ENCODE data around the gene RIMBP2.

The RIMBP2 gene

DNA sequence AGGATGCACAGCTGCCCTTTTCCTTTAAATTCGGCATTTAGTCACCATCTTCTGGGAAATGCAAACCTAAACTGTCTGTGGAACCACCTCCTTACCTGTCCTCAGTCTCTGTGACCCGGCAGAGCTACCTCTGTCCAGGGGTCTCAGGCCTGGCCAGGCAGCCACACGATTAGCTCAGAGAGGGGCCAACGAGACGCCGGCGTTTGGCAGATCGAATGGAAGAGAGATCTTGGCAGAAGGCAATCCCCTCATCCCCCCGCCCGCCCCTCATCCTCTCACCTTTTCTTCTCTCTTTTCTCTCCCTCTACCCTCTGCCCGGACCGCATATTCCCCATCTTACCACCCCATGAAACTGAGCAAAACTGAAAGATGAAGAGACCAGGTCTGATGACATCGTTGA lies 277.4 kb downstream of the RIMBP2 start:
- no peak for DNase-seq (ENCODE audit: low read depth)

DNA sequence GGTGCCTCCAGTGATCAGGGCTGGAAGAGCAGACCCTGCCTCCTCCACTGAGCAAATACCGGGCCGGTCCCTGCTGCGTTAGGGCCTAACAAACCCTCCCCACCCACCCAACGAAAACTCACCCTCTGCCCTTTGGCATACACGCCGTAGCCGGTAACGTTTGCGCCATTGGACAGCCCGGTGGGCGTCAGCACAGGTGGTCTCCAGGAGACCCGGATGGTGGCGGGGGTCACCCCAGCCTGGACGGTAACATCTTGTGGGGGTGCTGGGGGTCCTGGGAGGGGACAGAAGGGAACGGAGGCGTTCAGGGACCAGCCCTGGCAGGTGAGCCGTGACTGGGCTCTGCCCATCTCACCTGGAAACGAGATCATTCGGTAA lies 277.9 kb downstream of the RIMBP2 start:
- DNase-seq (ENCODE audit: low read depth): no peak

DNA sequence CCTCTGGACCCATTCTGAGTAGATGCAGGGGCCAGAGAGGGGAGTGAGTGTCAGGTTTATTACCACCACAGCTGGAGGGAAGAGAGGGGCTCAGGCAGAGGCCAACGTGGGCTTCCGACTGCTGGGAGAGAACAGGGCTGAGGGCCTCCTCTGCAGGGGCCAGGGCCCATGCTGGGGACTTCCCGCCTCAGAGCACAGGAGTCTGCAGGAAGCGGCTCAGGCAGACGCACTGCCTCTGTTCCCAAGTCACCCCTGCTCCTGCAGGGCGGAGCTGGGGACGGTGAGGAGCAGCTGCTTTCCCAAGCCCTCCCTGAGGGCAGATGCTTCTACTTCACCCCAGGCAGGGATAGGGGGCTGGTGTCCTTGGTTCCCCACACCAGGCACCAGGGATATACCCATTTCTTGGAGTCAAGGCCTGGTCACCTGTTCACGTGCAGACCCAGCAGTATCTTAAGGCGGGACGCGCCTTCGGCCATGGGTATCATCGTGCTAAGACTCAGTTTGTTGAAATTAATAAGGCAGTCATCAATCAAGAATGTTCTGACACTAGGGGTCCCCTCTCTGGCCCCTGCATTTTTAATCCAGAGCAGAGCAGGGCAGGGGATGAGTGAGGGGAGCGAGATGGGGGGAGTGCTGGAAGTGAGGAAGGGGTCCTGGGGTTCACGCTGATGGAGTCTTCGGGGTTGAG lies 278.4 kb downstream of the RIMBP2 start:
- no peak for DNase-seq (ENCODE audit: low read depth)

DNA sequence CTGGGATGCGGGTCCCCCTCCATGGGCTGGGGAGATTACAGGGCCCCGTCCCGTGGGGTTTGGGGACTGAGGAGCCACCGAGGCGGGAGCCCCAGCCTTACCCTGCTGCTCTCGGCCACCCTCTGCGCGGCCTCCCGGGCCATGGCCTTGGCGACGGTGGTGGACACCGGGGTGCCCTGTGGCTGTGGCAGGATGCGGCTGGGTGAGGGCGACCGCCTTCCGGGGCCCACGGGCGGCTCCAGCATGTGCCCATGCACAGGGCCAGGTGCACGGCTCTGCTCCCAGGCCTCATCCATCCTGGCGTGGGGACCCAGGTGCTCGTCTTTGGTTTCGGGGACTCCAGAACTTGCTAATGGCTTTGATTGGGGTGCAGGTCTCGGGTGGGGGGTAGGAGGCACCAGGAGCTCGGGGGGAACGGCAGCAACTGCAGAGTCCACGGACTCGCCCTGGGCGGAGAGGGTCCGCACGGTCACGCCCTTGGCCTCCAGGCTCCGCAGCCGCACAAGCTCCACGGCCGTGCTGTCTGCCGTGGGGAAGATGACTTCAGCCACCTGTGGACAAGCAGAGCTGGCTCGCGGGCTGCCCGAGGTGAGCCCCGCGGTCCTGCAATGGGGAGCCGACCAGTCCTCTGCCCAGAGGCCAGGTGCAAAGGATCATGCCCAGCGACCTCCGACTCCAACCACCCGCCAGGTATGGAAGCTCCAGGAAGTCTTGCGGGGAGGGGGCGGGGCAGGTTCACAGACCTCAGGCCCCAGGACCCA lies 279.2 kb downstream of the RIMBP2 start:
- no peak for DNase-seq (ENCODE audit: low read depth)

DNA sequence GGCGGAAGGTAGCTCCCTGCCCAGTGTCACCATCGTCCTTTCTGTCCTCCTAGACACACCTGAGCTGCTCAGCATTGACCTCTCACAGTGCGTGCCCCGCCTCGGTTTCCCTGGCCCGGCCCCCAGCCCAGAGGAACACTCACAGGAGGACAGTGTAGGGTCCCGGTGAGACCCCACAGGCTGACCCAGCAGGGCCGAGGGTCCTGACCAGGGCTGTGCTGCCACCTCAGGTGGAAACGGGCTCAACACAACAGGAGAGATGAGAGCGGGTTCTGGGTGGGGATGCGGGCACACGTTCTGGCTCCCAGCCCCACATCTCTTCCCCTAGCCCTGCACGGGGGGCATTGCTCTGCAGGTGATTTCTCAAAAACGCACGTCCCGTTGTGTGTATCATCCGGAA lies 280.3 kb downstream of the RIMBP2 start:
- DNase-seq (ENCODE audit: low read depth): no peak

DNA sequence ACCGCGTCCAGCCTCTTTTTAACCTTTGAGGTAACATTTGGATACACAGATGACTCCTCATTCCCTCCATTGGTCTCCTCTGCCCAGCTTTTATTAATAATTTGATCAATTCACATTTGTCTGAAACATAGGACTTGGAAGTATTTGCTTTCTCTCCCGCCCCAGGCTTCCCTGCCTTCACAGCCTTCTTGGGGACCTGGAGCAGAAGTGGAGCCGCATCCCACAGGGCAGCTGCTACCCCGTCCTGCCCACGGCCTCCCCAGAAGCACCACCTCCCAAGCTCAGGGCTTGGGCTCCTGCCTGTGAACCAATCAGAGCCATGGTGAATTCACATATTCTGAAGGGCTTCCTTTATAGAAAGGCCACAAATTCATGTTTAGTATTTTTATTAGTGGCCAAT lies 280.8 kb downstream of the RIMBP2 start:
- DNase-seq (ENCODE audit: low read depth): no peak

DNA sequence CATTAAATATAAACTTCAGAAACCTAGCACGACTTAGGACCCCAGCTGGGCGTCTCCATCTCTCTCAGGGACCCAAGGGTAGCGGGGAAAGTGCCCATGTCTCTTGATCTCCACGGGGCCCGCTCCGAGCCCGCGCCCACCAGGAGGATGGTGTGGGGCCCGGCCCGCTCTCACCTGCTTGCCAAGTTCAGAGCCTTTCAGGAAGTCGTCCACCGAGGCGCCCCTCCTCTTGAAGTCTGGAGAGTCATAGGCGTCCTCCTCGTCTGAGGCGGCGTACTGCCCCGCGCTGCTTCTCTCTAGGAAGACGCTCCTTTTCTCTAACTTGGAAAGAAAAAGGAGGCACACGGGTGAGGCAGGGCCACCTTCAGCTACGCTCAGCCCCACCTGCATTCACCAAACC lies 281.5 kb downstream of the RIMBP2 start:
- no peak for DNase-seq (ENCODE audit: low read depth)

DNA sequence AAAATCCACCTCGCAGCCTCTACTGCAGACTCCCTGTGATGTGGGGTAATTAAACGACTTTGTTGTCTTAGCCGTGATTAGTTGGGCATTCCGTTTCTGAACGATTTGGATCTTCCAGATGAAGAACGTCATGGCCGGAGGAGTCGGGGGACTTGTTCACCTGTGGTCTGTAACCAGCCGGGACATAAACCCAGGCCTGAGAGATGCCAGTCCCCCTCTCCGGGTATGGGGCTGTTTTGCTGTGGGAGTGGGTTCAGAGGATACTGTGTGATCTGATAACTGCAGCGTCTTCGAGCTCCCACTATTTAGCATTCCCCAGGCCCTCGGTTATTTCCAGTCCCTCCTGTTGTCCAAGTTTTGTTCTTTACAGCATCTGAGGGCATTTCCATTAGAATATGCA lies 282.3 kb downstream of the RIMBP2 start:
- DNase-seq (ENCODE audit: low read depth): no peak

DNA sequence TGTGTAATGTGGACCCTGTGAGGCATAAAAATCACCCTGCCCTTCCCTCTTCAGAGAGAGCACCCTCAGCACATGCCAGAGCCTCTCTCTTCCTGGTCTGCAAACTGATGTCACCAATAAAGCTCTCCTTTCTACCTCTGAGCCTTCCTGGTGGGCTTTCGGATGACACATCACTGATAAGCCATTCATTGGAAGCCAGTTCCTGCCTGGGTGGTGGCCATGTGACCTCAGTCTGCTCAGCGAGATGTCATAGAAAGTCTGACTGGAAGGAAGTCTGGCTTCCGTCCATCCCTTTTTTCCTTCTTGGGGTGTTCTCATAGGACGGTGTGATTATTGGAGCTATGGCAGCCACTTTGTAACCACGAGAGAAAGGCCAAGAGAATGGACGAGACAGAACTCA lies 282.7 kb downstream of the RIMBP2 start:
- DNase-seq (ENCODE audit: low read depth): no peak

DNA sequence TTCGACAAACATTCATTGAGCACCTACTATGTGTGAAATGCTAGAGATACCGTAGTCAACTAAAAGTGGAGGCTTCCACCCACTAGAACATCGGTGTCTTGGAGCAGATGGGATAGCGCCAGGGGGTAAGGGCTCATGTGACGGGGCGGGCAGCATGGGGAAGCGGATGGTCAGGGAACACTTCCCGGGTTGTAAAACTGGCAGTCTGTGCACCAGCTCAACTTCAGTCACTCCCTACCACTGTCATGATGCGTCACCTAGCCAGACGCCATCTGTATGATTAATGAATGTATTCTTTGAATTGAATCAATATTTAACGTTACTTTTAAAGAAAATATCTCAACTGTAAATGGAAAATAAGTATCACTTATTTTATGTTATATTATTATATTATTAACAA lies 284.9 kb downstream of the RIMBP2 start:
- no peak for DNase-seq (ENCODE audit: low read depth)

DNA sequence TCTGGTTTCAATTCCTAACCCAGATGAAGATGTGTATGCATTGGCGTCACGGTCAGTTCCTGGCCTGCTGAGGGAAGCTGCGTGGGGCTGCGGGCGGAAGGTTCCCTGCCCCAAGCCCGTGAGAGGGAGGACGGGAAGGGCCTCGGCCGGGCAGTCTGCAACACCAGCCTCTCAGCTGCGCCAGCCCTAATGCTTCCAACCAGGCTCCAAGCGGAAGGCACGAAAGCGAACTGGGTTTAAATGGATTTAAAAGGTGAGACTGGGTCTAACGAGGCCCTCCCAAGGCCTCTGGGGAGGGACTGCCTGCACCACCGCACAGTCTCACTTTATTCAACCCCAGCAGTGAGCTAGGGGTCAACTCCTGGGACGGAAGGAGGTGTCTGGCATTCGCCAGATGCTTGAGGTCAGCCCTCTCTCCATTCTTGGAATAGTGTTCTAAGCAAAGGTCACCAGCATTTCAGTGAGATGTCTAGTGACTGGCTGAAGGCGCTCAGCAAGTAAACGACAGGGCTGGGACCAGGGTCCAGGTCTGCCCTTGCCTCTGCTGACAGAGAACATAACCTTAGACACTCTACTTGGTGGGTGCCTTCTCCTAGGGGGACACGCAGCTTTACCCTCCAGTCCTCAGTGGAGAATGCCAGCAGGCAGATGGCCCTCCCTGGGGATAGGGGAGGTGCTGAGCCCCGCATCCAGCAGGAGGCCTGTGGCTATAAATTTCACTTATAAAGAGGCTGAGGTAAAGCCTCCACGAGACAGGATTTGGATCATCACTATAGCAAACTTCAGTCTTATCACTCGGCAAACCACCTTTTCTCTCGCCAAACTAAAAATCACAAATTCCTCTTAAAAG lies 286.2 kb downstream of the RIMBP2 start:
- DNase-seq (ENCODE audit: low read depth): no peak

DNA sequence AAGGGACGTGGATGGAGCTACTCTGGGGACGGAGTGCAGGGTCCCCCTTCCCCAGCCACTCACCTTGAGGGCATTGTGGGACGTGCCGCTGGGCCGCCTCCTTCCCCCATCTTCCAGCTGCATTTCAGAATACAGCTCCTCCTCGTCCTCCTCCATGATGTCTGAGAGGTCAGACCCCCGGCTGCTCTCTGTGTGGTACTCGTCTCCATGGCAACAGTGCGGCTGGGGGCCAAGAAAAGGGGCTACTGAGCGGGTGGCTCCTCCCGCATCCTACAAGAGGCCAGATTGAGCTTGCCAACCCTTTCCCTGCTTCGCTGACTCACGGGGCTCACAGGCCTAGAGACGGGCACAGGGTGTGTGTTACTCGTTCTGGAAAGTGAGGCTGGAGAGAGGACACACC lies 288.0 kb downstream of the RIMBP2 start:
- DNase-seq (ENCODE audit: low read depth): no peak

DNA sequence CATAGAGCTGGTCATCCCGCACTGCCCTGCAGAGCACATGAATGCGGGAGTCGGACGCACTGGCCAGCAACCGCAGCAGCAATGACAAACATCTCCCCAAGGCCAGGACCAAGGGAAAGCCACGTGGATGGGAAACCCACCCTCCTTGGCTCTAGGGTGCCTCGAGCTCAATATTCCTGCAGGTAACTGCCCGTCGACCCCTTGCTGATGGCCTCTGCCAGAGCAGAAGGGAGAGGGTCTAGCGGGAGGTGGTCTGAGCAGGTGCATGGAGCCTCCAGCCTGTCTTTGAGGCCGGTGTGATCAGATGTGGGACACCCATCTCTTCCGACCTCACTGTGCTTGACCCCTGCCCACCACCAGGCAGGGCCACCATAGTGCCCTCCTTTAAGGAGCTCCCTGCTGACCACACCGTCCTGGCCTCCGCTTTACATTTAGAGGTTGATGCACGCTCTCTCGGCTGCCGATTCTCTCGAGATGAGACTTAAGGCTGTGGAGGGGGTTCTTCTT lies 288.7 kb downstream of the RIMBP2 start:
- no peak for DNase-seq (ENCODE audit: low read depth)

DNA sequence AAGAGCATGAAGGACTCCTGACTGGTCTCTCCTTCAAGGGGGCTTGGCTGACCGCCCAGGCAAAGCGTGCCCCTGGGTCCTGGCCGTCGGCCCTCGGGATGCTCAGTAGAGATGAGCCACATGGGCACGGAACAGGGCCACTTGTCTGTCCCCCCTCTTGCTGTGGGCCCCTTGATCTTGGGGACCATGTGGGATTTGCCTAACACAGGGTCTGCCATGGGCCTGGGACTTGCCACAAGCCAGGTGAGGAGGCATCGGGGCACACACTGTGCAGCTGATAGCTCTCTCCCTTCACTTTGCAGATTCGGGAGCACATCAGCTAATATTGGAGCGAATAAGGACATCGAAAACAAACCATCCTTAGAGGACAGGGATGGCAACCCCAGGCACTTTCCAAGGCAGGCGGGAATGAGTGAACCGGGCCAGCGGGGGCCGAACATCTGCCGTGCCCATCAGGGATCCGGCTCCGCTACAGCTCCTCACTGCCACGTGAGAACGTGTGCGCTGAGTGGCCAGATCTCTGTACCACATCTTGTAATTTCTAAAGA lies 290.3 kb downstream of the RIMBP2 start:
- DNase-seq (ENCODE audit: low read depth): no peak

DNA sequence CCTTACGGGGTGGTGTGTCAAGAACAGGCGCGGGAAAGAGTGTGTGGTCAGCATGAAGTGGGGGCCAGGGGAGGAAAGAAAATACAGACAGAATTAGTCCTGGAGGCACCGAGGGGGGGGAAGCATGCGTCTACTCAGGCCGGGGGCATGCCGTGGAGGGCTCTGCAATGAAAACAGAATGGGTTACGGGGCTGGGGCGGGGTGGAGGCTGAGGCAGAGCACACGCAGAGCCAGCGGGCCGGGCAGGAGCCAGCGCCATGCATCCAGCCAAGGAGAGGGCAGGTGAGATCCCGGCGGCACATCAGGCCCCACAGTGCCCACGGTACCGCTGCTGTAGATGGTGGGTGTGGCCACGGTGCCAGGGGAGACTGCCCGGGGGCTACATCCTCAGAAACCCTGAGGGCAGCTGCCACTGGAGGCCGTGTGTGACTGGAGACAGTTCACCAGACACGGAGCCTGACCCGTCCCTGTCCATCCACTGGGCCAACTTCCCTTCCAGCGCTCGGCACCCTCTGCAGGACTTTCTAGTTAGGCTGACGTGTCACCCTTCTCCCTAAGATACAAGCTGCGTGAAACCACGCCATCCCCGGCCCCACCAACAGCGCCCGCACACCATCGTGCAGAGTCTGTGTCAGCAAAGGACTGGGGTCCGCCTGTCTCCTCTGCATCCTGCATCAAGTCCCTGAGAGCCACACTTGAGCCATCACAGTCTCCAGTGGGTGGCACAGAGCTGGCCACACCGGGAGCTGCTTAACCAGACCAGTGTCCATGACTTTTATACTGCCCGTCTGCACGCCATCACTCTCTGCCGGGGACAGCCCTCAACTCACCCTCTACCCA lies 291.0 kb downstream of the RIMBP2 start:
- DNase-seq (ENCODE audit: low read depth): no peak

DNA sequence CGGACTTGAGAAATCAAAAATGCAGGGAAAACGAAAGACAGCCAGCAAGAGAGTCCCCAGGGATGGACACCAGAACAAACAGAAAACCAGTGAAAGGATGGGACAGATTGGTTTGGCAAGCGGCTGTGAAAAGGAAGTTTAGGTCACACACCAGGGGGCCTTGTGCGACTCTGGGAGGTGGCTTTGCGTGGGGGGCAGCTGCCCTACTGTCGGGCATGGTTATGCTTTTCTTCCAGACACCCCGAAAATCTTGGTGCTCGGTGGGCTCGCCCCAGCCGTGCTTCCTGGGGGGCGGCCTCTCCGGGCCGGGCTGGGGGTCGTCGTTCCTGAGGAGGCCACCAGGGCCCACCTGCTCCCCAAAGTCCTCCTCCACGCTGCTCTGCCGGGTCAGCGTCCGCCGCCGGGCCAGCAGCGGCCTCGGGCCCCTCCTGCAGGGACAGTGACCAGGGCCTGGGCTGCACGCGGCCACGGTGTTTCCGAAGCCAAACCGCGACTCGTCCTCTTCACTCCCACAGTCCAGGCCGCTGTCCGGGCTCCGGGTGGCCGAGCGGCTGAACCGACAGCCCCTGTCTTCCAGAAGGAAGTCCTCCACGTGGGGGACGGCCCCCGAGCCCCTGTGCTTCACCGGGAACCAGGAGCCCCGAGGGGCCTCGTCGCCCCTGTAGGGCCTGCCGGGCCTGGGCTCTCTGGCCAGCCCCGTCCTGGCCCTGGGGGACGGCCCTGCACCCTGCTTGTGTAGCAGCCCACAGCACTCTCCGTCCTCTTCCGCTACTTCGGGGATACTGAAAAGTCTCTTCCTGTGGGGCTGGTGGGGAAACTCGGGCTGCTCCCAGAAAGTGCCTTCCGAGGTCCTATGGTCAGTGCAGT lies 291.9 kb downstream of the RIMBP2 start:
- no peak for DNase-seq (ENCODE audit: low read depth)

DNA sequence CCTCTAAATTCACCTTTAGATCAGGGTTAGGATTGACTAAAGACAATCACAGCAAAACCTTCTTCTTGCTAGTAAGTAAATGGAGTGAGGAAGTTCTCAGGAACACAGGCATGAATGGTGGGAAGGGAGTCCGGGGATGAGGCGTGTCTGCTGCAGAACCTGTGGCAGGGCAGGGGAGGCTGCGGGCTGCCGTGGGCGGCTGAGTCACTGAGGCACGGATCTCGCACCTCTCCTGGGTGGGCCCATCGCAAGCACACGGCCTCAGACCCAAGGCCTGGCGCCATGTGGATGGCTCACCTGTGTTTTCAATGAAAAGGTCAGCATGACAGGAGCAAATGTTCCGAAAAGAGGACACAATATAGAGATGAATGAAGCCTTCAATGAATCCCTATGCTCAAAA lies 293.0 kb downstream of the RIMBP2 start:
- DNase-seq (ENCODE audit: low read depth): no peak

DNA sequence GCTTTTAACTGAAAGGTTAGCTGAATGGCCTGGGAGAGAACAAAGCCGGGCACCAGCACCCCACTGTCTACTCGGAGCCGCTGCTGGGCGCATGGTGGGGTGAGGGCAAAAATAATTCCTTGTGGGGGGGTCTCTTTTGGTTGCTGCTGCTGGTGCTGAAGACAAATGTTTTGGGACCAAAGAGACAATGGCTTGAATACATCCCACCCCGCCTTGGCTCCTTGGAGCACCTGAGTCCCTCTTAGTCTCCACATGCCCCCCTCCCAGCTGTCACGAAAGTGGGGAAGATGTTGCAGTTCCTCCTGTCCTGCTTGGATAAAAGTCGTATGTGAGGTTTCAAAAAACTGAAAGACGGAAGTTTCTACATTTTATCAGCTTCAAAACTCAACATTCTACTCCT lies 293.4 kb downstream of the RIMBP2 start:
- no peak for DNase-seq (ENCODE audit: low read depth)

DNA sequence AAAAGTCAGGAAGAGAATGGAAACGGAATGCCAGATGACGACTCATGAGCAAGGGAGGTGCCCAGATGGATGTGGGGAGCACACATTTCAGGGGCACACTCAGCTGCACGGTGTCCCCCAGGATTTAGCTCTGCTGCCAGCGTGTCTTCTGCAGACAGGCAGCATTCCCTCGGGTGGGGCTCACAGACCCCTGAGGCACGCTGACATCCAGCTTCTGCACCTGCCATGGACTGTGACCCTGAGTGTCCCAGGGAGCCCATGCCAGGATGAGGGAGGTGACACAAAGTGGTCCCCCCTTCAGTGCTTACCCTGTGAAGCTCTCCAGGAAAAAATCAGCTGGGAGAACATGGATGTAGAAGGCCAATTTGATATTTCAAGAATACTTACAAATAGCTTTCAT lies 294.2 kb downstream of the RIMBP2 start:
- no peak for DNase-seq (ENCODE audit: low read depth)

DNA sequence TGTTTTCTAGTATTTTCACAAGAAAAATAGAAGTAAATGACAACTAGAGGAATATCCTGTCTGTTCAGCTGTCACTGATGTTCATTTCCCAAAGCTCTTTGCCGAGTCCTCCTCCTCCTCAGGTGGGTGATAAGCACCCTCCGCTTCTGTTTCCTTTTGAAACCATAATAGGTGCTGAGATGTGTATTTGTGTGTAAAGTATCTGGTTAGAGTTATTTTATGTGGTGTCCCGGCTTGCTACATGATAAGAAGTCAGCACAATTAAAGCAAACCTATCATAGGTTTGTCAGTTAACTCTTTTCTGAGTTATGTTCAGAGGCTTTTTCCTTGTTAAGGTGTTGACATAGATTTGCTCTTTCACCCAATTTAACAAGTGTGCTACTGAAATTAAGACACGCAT lies 296.0 kb downstream of the RIMBP2 start:
- no peak for DNase-seq (ENCODE audit: low read depth)

DNA sequence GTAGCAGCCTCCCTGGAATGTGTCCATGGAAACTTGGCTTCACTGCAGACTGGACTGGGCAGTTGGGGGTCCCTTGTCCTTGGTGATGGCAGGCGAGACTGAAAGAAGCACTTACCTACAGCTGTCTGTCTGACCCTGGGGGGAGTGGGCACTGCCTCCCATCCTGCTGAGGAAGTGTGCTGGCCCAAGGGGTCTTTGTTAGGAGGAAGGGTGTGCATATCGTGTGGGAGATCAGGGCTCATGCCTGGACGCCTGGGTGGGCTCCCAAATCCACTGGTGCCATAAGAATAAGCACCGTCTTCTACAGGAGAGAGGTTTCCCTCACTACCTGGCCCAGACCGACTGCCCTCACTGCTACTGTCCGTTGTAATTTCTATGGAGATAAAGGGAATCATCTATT lies 297.0 kb downstream of the RIMBP2 start:
- DNase-seq (ENCODE audit: low read depth): no peak

All from stromal cell of bone marrow (primary cell).